NOMO-1 (cell line): Measurements from ENCODE around the gene PRKRA.
A peak's percentile ranks its signal among the peaks of the same experiment; 100 is the strongest.
"Not testable (repeated sequence)": the region's sequence is repeated elsewhere in the genome, so short reads cannot be mapped to it uniquely, and the experiment has no call there.

Source experiments
- DNase-seq, 2 experiments: peaks; one replicate each; lab custom pipeline; 2025; ENCODE audit not compliant: unreplicated experiment in 2 of 2; lab: John Stamatoyannopoulos, UW

PRKRA gene

GRCh38 chr2:178415979-178416378 lies 35.0 kb downstream of the PRKRA start:
- DNase-seq, result no peak

- peak; percentile 96 to 98 for DNase-seq
These were observed 36.4 kb downstream of the PRKRA start for GRCh38 chr2:178414266-178415247.

GRCh38 chr2:178413472-178414265 lies 37.3 kb downstream of the PRKRA start:
- peak; percentile 71 to 83 for DNase-seq

- not testable (repeated sequence) for DNase-seq
These were observed 38.5 kb downstream of the PRKRA start for GRCh38 chr2:178412453-178412852.

- no peak for DNase-seq
These were observed 38.9 kb downstream of the PRKRA start for GRCh38 chr2:178412047-178412446.

- no peak for DNase-seq
These were observed 41.7 kb downstream of the PRKRA start for GRCh38 chr2:178409261-178409660.

- DNase-seq, result peak; percentile 29 to 45
These were observed 46.6 kb downstream of the PRKRA start for GRCh38 chr2:178404368-178404767.

GRCh38 chr2:178403671-178404306 lies 47.2 kb downstream of the PRKRA start:
- no peak for DNase-seq

- DNase-seq, result peak in 1 of 2 experiments; percentile 9
These were observed 49.0 kb downstream of the PRKRA start for GRCh38 chr2:178401994-178402437.

- peak in 1 of 2 experiments; percentile 52 for DNase-seq
These were observed 53.9 kb downstream of the PRKRA start for GRCh38 chr2:178397002-178397605.

GRCh38 chr2:178395941-178396570 lies 54.9 kb downstream of the PRKRA start:
- DNase-seq, result no peak

- DNase-seq, result no peak
These were observed 55.7 kb downstream of the PRKRA start for GRCh38 chr2:178395295-178395694.

GRCh38 chr2:178394859-178395258 lies 56.1 kb downstream of the PRKRA start:
- no peak for DNase-seq

- DNase-seq, result no peak
These were observed 58.8 kb downstream of the PRKRA start for GRCh38 chr2:178392215-178392614.

GRCh38 chr2:178391701-178392100 lies 59.3 kb downstream of the PRKRA start:
- no peak for DNase-seq

GRCh38 chr2:178388287-178388686 lies 62.7 kb downstream of the PRKRA start:
- no peak for DNase-seq

- DNase-seq, result no peak
These were observed 63.9 kb downstream of the PRKRA start for GRCh38 chr2:178386986-178387597.

GRCh38 chr2:178385595-178386148 lies 65.3 kb downstream of the PRKRA start:
- no peak for DNase-seq

GRCh38 chr2:178383718-178384117 lies 67.3 kb downstream of the PRKRA start:
- DNase-seq, result no peak
